Bronchial epithelial cell (primary cell): ENCODE data around the gene GALNT18. TPM values are rescaled to one million over a fixed set of nuclear protein-coding genes. Genes with fewer than 3 reads are reported as not detected.

Experiments
- DNase-seq: peaks from one replicate; pipeline ENCODE4 v3.0.0-alpha.2; 2010; ENCODE audit warnings: low read depth
- FAIRE-seq: peaks from 2 replicates; lab custom pipeline; 2011; peaks lifted over from hg19 to GRCh38; lab: Jason Lieb, UNC
- H3K27me3 ChIP-seq: 2 replicates; pipeline ENCODE4 v1.5.1; 2011; ENCODE audit warnings: low read length; ENCODE audit not compliant: control insufficient read depth, insufficient read depth
- H3K36me3 ChIP-seq: 2 replicates; pipeline ENCODE4 v1.5.1; 2011; ENCODE audit warnings: low read length; ENCODE audit not compliant: control insufficient read depth, insufficient read depth
- H3K4me3 ChIP-seq: 2 replicates; pipeline ENCODE4 v1.5.1; 2011; ENCODE audit warnings: mild to moderate bottlenecking, low read depth, low read length, control low read depth
- CTCF ChIP-seq: IDR thresholded peaks from 2 replicates; pipeline ENCODE4 v1.5.1; 2011; ENCODE audit warnings: mild to moderate bottlenecking, moderate library complexity, low read length, control low read depth, inconsistent platforms; ENCODE audit not compliant: insufficient read depth, severe bottlenecking
- total RNA-seq: library from RNA; depleted of rRNA; stranded (reverse); fragments of >200 nt; gene quantifications from 2 replicates; pipeline ENCODE4 v1.2.1, GENCODE V29; 2014

Gene GALNT18
- total RNA-seq, 1 donor from 2014 or later: 26.1 TPM

GRCh38 chr11:11426226-11426952 lies 195.4 kb downstream of the GALNT18 start:
- Histone ChIP-seq H3K27me3 (no peaks in the 10 kb centered on the region), H3K36me3 (peaks cover 4% of the 10 kb centered on the region), H3K4me3 (no peak overlapping the region)
- DNase-seq (peak; percentile 48), FAIRE-seq (no peak)
- no peak for TF ChIP-seq CTCF

GRCh38 chr11:11425806-11426205 lies 196.0 kb downstream of the GALNT18 start:
- Histone ChIP-seq H3K36me3 (peaks cover 4% of the 10 kb centered on the region), H3K4me3 (no peak overlapping the region), H3K27me3 (no peaks in the 10 kb centered on the region)
- TF ChIP-seq CTCF: no peak
- FAIRE-seq: no peak
- no peak for DNase-seq

GRCh38 chr11:11424688-11425087 lies 197.1 kb downstream of the GALNT18 start:
- no peak for DNase-seq

GRCh38 chr11:11422411-11423128 lies 199.2 kb downstream of the GALNT18 start:
- no peak for TF ChIP-seq CTCF
- FAIRE-seq (peak; percentile 86), DNase-seq (peak; percentile 96)
- Histone ChIP-seq H3K4me3 (no peak overlapping the region), H3K27me3 (no peaks in the 10 kb centered on the region), H3K36me3 (peaks cover 1% of the 10 kb centered on the region)

More at GRCh38 chr11:11424688-11425087, 197.1 kb downstream of the GALNT18 start:
- no peak for TF ChIP-seq CTCF
- no peak for FAIRE-seq
- no peak overlapping the region for H3K4me3 ChIP-seq
- no peaks in the 10 kb centered on the region for H3K27me3 ChIP-seq
- H3K36me3 ChIP-seq: peaks cover 4% of the 10 kb centered on the region

GRCh38 chr11:11421509-11421908 lies 200.3 kb downstream of the GALNT18 start:
- no peak for FAIRE-seq
- H3K4me3 ChIP-seq: no peak overlapping the region
- peaks cover 1% of the 10 kb centered on the region for H3K36me3 ChIP-seq
- H3K27me3 ChIP-seq: no peaks in the 10 kb centered on the region
- no peak for TF ChIP-seq CTCF
- no peak for DNase-seq
